Psoas muscle (tissue), 8 donors: ENCODE measurements around the gene PIEZO1. TPM values are rescaled to one million over a fixed set of nuclear protein-coding genes. Genes with fewer than 3 reads are reported as not detected.
A peak's percentile ranks its signal among the peaks of the same experiment; 100 is the strongest.

Experiments used
- ATAC-seq, 4 donors: fragments of 200-7000 bp; cut with Tn5 transposase; one replicate each; pipeline ENCODE4 v1.9.1; 2020; ENCODE audit warnings: moderate library complexity in 3 of 4, mild to moderate bottlenecking in 2 of 4
- DNase-seq, 2 donors: peaks; one replicate each; pipeline ENCODE4 v3.0.0-alpha.2; 2020
- H3K27ac ChIP-seq: fragments of 200-600 bp; one replicate; pipeline ENCODE4 v1.8.0; 2022
- H3K27me3 ChIP-seq, 3 donors: fragments of 200-600 bp in 1 of 3; one replicate each; pipeline versions ENCODE4 v1.6.1 to v1.8.0; 2013 to 2022; ENCODE audit warnings: low read length in 2 of 3, mild to moderate bottlenecking in 2 of 3, moderate library complexity in 1 of 3; ENCODE audit not compliant: insufficient read depth in 3 of 3
- H3K36me3 ChIP-seq, 2 donors: fragments of 200-600 bp in 1 of 2; one replicate each; pipeline versions ENCODE4 v1.6.1 to v1.8.0; 2013 to 2022; ENCODE audit warnings: low read depth in 1 of 2, mild to moderate bottlenecking in 1 of 2, moderate library complexity in 1 of 2; ENCODE audit not compliant: insufficient read depth in 1 of 2
- H3K4me1 ChIP-seq: fragments of 200-600 bp; one replicate; pipeline ENCODE4 v1.8.0; 2022
- H3K4me3 ChIP-seq: fragments of 200-600 bp; one replicate; pipeline ENCODE4 v1.8.0; 2022; ENCODE audit warnings: mild to moderate bottlenecking
- H3K9me3 ChIP-seq: fragments of 200-600 bp; one replicate; pipeline ENCODE4 v1.8.0; 2022
- WGBS, 3 donors: extraction: QIAGEN DNeasy Blood & Tissue Kit; methylation state at CpG; one replicate each; pipeline versions ENCODE4 v1.1.6 to v1.1.7; 2013; 5-methylcytosine and 5-hydroxymethylcytosine counted together
- intact Hi-C, 2 donors: fragments of 100-400 bp; cut with DNase I; formaldehyde crosslinking; loops; one replicate each; pipeline versions ENCODE4 v1.11.0 to v1.14.2; 2022
- polyA plus RNA-seq, 3 donors: library from polyadenylated mRNA; stranded (reverse); fragments of 200-250 nt; gene quantifications; one replicate each; pipeline ENCODE4 v1.2.3, GENCODE V29; 2013
- total RNA-seq, 4 donors: library from RNA; stranded (reverse); fragmentation: NEBNext Ultra II Directional in 2 of 4; extraction: Animal tissue kit (Norgen Biotek cat#: 25700) in 2 of 4; gene quantifications; one replicate each; pipeline versions ENCODE4 v1.2.1 to v1.2.4, GENCODE V29; 2021 to 2023
- TF ChIP-seq, protein P1 (sequence below): fragments of 200-600 bp; IDR thresholded peaks from one replicate; pipeline ENCODE4 v1.8.0; 2022; ENCODE audit warnings: antibody characterized with exemption
- donor health status: healthy with polysubstance abuse.
- donor health status: DM: no; HTN: no; CAD: no; lungs with moderate emphysema.
- donor health status: Bipolar disorder and iron deficiency.
- donor health status: healthy.
- donor health status: DM: yes; HTN: yes; CAD: no.
- donor health status: DM: no; HTN: no; CAD: no.
- donor health status: DM: no; HTN: no; CAD: no.
- donor health status: DM: yes; HTN: yes; CAD: no.

PIEZO1 gene
- total and polyA plus RNA-seq, 7 donors = 7.2 to 26.8 (median 10.2) TPM

DNA sequence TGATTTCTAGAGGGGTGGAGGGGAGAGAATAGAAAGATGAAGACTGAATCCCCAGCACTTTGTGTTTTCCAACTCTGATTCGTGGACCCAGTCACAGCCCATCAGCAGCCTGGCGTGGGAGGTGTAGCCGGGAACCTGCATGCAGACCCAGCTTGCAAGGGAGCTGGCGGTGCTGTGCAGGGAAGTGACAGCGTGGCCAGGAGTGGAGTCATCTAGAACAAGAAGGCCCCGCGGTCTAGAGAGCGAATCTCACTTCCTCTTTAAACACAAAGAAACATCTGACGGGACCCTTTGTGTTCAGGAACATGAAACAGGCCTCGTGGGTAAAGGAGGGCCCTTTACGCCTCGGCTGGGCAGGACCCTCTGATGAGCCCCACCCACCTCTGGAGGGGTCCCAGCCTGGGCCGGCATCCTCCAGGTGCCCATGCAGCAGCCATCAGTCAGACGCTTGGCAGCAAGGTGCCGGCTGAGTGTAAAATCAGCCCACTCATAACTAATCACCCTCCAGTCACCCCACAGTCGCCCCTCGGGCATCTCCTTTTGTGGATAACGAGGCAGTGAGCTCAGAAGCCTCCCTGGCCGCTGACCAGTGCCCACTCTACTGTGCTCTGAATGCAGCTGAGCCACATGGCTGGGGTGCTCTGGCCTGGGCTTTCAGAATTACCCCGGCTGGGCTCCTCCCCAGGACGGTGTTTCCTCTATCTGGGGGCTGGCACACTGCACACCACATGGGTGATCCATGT lies 103.1 kb downstream of the PIEZO1 start:
- no peak for ATAC-seq
- TF ChIP-seq, protein P1, sequence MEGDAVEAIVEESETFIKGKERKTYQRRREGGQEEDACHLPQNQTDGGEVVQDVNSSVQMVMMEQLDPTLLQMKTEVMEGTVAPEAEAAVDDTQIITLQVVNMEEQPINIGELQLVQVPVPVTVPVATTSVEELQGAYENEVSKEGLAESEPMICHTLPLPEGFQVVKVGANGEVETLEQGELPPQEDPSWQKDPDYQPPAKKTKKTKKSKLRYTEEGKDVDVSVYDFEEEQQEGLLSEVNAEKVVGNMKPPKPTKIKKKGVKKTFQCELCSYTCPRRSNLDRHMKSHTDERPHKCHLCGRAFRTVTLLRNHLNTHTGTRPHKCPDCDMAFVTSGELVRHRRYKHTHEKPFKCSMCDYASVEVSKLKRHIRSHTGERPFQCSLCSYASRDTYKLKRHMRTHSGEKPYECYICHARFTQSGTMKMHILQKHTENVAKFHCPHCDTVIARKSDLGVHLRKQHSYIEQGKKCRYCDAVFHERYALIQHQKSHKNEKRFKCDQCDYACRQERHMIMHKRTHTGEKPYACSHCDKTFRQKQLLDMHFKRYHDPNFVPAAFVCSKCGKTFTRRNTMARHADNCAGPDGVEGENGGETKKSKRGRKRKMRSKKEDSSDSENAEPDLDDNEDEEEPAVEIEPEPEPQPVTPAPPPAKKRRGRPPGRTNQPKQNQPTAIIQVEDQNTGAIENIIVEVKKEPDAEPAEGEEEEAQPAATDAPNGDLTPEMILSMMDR = no peak
- no peaks in the 10 kb centered on the region for H3K9me3 ChIP-seq
- peaks cover 35% of the 10 kb centered on the region for H3K4me1 ChIP-seq
- H3K27me3 ChIP-seq = peaks cover 0 to 4% (median 0%) of the 10 kb centered on the region in 3 donors
- DNase-seq = peak in 1 of 2 donors; percentile 65
- H3K36me3 ChIP-seq = no peaks in the 10 kb centered on the region
- no peak overlapping the region for H3K4me3 ChIP-seq
- peak overlapping the region; percentile 27 for H3K27ac ChIP-seq
- intact Hi-C loops = no loop called here
- 43 to 58% (median 48%) methylated on average over 20 to 21 of the region's 21 CpGs for WGBS, 3 donors

DNA sequence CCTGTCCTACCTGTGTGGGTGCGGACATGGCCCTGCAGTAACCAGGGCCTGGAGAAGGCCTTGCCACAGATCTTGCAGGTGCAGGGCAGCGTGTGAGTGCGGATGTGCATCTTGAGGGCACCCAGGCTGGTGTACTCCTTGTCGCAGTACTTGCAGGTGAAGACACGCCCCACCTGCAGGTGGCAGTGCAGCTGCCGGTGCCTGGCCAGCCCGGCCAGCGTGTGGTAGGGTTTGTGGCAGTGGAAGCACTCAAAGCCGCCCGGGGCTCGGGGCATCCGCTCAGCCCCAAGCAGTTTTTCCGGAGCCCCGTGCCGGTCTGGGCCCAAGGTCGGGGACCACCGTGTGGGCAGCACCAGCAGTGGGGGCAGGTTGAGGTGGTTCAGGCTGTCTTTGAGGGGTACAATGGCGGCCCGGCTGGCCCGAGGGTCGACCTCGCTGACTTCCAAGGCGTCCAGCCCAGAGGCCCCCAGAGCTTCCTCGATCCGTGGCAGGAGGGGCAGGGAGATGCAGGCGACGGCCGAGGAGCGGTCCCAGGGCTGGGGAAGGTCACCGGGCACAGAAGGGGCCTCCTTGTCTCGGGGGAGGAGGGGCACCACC lies 103.8 kb downstream of the PIEZO1 start:
- Histone ChIP-seq H3K27me3 (peaks cover 0 to 4% (median 0%) of the 10 kb centered on the region in 3 donors), H3K9me3 (no peaks in the 10 kb centered on the region), H3K4me3 (no peak overlapping the region), H3K27ac (no peak overlapping the region), H3K4me1 (peaks cover 38% of the 10 kb centered on the region), H3K36me3 (no peaks in the 10 kb centered on the region)
- TF ChIP-seq, protein P1 = peak; percentile 46
- ATAC-seq (peak; percentile 26 to 44 (median 30)), DNase-seq (peak in 1 of 2 donors; percentile 70)
- WGBS, 3 donors = 55 to 62% (median 59%) methylated on average over 31 of the region's 31 CpGs
- intact Hi-C loops = no loop called here

DNA sequence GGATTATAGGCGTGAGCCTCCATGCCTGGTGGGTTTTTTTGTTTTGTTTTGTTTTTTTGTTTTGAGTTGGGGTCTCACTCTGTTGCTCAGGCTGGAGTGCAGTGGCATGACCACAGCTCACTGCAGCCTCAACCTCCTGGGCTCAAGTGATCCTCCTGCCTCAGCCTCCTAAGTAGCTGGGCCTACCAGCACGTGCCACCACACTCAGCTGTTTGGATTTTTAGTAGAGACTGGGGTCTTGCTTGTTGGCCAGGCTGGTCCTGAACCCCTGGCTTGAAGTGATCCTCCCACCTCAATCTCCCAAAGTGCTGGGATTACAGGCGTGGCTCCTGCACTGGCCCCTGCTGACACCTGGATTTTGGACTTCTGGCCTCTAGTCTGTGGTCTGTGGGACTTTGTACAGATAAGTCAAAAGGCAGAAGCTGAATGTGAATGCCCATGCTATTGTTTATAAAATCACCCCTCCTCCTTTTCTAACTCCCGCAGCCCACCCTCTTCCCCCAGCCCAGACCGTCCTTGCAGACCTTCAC lies 104.4 kb downstream of the PIEZO1 start:
- no peak for ATAC-seq
- no peak overlapping the region for H3K27ac ChIP-seq
- intact Hi-C loops = no loop called here
- H3K4me1 ChIP-seq = peaks cover 40% of the 10 kb centered on the region
- TF ChIP-seq, protein P1 = no peak
- no peak overlapping the region for H3K4me3 ChIP-seq
- H3K27me3 ChIP-seq = peaks cover 0 to 4% (median 0%) of the 10 kb centered on the region in 3 donors
- DNase-seq = no peak
- no peaks in the 10 kb centered on the region for H3K9me3 ChIP-seq
- 85 to 94% (median 86%) methylated on average over 5 of the region's 5 CpGs for WGBS, 3 donors
- H3K36me3 ChIP-seq = no peaks in the 10 kb centered on the region

DNA sequence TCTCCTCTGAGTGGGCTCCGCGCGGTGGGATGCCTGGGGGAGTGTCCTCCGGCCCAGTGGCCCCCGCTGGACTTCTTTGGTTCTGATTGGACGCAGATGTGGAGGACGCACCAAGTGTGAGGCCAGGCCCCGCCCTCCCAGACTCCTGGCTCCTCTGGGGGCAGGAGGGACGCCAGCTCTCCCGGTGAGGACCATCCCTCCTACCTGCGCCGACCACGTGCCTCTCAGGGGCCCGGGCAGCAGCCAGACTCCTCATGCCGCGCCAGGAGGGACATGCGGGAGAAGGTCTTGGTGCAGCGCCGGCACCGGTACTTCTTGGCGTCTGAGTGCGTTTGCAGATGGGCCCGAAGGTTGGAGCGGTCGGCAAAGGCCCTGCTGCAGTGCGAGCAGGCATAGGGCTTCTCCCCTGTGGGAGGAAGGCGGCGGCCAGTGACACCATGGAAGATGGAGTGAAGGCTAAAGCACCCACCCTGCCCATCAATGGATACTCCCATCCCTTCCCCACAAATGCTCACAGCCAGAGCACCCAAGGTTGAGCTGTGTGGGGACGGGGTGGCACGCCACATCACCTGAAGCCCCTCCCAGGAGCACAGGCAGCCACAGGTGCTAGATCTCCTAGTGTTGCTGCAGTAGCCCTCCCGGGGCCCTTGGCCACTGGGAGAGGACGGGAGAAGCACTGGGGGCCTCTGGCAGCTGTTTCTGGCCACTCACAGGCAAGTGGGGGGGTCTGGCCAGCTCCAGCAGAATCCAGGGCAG lies 106.6 kb downstream of the PIEZO1 start:
- TF ChIP-seq, protein P1 = no peak
- no peak for DNase-seq
- Histone ChIP-seq H3K27ac (no peak overlapping the region), H3K36me3 (no peaks in the 10 kb centered on the region), H3K4me3 (no peak overlapping the region), H3K27me3 (peaks cover 0 to 4% (median 0%) of the 10 kb centered on the region in 3 donors), H3K9me3 (no peaks in the 10 kb centered on the region), H3K4me1 (peaks cover 45% of the 10 kb centered on the region)
- 50 to 76% (median 52%) methylated on average over 32 of the region's 32 CpGs for WGBS, 3 donors
- ATAC-seq = no peak
- intact Hi-C loops = no loop called here
